HEK293 (cell line): ENCODE data around the gene EIF2S3.
A peak's percentile ranks its signal among the peaks of the same experiment; 100 is the strongest.

ENCODE experiments used
- CTCF ChIA-PET: fragments of 350-600 bp; formaldehyde crosslinking; extraction: SDS; loops from one replicate; lab custom pipeline; 2021; ENCODE audit warnings: antibody characterized with exemption; lab: Yijun Ruan, JAX
- POLR2A ChIA-PET: fragments of 300-600 bp; formaldehyde crosslinking; extraction: SDS; loops from one replicate; lab custom pipeline; 2020; ENCODE audit warnings: antibody characterized with exemption, inconsistent platforms; lab: Yijun Ruan, JAX
- H3K27ac ChIP-seq: fragments of 200-500 bp; sonication (Bioruptor generic); 2 replicates; pipeline ENCODE4 v1.5.1; 2014; ENCODE audit warnings: low read depth, low read length, control low read depth, inconsistent platforms; ENCODE audit errors: extremely low read depth
- H3K36me3 ChIP-seq, 2 experiments: fragments of 200-500 bp in 1 of 2; sonication (Bioruptor generic) in 1 of 2; 1 replicate in 1 of 2; 2 replicates in 1 of 2; pipeline ENCODE4 v1.5.1; 2014 to 2017; ENCODE audit warnings: inconsistent platforms in 2 of 2, low read length in 2 of 2; ENCODE audit not compliant: control insufficient read depth in 2 of 2, insufficient read depth in 1 of 2
- H3K4me1 ChIP-seq: fragments of 200-500 bp; sonication (Bioruptor generic); 2 replicates; pipeline ENCODE4 v1.5.1; 2014; ENCODE audit warnings: mild to moderate bottlenecking, low read length, inconsistent platforms; ENCODE audit not compliant: control insufficient read depth, insufficient read depth
- H3K4me3 ChIP-seq: 2 replicates; pipeline ENCODE4 v1.5.1; 2011; ENCODE audit warnings: low read depth, mild to moderate bottlenecking, control low read depth, low read length, moderate library complexity
- H3K9me3 ChIP-seq: fragments of 200-500 bp; sonication (Bioruptor generic); 2 replicates; pipeline ENCODE4 v1.5.1; 2014; ENCODE audit warnings: low read depth, low read length, inconsistent platforms; ENCODE audit not compliant: control insufficient read depth, insufficient read depth
- PRDM1 ChIP-seq: fragments of 450-650 bp; formaldehyde crosslinking; IDR thresholded peaks from 2 replicates; pipeline ENCODE4; 2016; ENCODE audit warnings: missing biosample characterization, missing genetic modification characterization
- ZNF239 ChIP-seq: fragments of 450-650 bp; formaldehyde crosslinking; IDR thresholded peaks from 2 replicates; pipeline ENCODE4 v1.5.1; 2016; ENCODE audit warnings: missing biosample characterization, missing genetic modification characterization
- ZNF24 ChIP-seq: fragments of 450-650 bp; formaldehyde crosslinking; IDR thresholded peaks from 2 replicates; pipeline ENCODE4 v1.5.1; 2016; ENCODE audit warnings: missing biosample characterization, missing genetic modification characterization
- ZNF404 ChIP-seq: fragments of 450-650 bp; formaldehyde crosslinking; IDR thresholded peaks from 2 replicates; pipeline ENCODE4 v1.5.1; 2017; ENCODE audit warnings: missing biosample characterization, missing genetic modification characterization
- ZNF555 ChIP-seq: fragments of 450-650 bp; formaldehyde crosslinking; conservative IDR thresholded peaks from 2 replicates; pipeline ENCODE4 v1.5.1; 2017; ENCODE audit warnings: missing biosample characterization, mild to moderate bottlenecking, missing genetic modification characterization, inconsistent platforms
- ZNF747 ChIP-seq: fragments of 450-650 bp; formaldehyde crosslinking; IDR thresholded peaks from 2 replicates; pipeline ENCODE4 v1.5.1; 2016; ENCODE audit warnings: missing biosample characterization, missing genetic modification characterization
- ZNF768 ChIP-seq: fragments of 450-650 bp; formaldehyde crosslinking; IDR thresholded peaks from 2 replicates; pipeline ENCODE4 v1.5.1; 2018; ENCODE audit warnings: missing biosample characterization, mild to moderate bottlenecking, missing genetic modification characterization
- TF ChIP-seq, protein P1 (sequence below): fragments of 450-650 bp; formaldehyde crosslinking; IDR thresholded peaks from 2 replicates; pipeline ENCODE4 v1.5.1; 2016; ENCODE audit warnings: missing biosample characterization, missing genetic modification characterization, borderline replicate concordance
- TF ChIP-seq, protein P2 (sequence below): fragments of 450-650 bp; formaldehyde crosslinking; IDR thresholded peaks from 2 replicates; pipeline ENCODE4 v1.5.1; 2016; ENCODE audit warnings: missing biosample characterization, missing genetic modification characterization
- TF ChIP-seq, protein P3 (sequence below): fragments of 450-650 bp; formaldehyde crosslinking; IDR thresholded peaks from 2 replicates; pipeline ENCODE4 v1.5.1; 2016; ENCODE audit warnings: missing biosample characterization, missing genetic modification characterization, borderline replicate concordance

EIF2S3 gene

DNA sequence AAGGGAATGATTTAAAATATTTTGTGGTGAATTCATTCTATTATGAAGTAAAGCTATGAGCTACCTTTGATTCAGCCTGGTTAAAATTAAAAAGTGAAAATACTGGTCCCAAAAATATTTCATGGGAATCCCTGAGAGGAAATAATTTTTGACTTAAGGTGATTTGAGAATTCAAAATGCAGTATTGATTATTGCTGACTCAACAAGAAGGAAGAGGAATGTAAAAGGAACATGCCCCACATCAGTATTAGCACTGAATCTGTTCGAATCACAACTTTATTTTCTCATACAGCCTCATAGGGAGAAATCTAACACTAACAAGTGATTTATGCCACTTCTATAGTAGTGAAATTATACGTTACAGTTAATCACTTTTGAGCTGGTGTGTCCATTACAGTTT, 27.7 kb downstream of the EIF2S3 start:
- peaks cover 6 to 13% of the 10 kb centered on the region in 2 experiments for H3K36me3 ChIP-seq
- TF ChIP-seq, protein P1, sequence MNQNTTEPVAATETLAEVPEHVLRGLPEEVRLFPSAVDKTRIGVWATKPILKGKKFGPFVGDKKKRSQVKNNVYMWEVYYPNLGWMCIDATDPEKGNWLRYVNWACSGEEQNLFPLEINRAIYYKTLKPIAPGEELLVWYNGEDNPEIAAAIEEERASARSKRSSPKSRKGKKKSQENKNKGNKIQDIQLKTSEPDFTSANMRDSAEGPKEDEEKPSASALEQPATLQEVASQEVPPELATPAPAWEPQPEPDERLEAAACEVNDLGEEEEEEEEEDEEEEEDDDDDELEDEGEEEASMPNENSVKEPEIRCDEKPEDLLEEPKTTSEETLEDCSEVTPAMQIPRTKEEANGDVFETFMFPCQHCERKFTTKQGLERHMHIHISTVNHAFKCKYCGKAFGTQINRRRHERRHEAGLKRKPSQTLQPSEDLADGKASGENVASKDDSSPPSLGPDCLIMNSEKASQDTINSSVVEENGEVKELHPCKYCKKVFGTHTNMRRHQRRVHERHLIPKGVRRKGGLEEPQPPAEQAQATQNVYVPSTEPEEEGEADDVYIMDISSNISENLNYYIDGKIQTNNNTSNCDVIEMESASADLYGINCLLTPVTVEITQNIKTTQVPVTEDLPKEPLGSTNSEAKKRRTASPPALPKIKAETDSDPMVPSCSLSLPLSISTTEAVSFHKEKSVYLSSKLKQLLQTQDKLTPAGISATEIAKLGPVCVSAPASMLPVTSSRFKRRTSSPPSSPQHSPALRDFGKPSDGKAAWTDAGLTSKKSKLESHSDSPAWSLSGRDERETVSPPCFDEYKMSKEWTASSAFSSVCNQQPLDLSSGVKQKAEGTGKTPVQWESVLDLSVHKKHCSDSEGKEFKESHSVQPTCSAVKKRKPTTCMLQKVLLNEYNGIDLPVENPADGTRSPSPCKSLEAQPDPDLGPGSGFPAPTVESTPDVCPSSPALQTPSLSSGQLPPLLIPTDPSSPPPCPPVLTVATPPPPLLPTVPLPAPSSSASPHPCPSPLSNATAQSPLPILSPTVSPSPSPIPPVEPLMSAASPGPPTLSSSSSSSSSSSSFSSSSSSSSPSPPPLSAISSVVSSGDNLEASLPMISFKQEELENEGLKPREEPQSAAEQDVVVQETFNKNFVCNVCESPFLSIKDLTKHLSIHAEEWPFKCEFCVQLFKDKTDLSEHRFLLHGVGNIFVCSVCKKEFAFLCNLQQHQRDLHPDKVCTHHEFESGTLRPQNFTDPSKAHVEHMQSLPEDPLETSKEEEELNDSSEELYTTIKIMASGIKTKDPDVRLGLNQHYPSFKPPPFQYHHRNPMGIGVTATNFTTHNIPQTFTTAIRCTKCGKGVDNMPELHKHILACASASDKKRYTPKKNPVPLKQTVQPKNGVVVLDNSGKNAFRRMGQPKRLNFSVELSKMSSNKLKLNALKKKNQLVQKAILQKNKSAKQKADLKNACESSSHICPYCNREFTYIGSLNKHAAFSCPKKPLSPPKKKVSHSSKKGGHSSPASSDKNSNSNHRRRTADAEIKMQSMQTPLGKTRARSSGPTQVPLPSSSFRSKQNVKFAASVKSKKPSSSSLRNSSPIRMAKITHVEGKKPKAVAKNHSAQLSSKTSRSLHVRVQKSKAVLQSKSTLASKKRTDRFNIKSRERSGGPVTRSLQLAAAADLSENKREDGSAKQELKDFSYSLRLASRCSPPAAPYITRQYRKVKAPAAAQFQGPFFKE, result no peak
- 0 out of 2 replicates have a peak, but pooled peaks have one; percentile 10 for TF ChIP-seq PRDM1 (tag by site-specific recombination)
- TF ChIP-seq, all 188 proteins: peak for 1
- POLR2A ChIA-PET, result interaction anchor here (0.6 to 1.3 kb wide), 5 partner anchors 55 to 166 kb away, joined by 3 to 5 read pairs (median 4); partner anchors contain the start of gene ZFX
- no peaks in the 10 kb centered on the region for H3K9me3 ChIP-seq
- no peak overlapping the region for H3K4me3 ChIP-seq
- H3K4me1 ChIP-seq, result no peaks in the 10 kb centered on the region
- CTCF ChIA-PET, result interaction anchor here (0.5 to 1.8 kb wide), 25 partner anchors 9 to 314 kb away, joined by 3 to 28 read pairs (median 3); no protein-coding TSS in a partner anchor
- H3K27ac ChIP-seq, result no peak overlapping the region

DNA sequence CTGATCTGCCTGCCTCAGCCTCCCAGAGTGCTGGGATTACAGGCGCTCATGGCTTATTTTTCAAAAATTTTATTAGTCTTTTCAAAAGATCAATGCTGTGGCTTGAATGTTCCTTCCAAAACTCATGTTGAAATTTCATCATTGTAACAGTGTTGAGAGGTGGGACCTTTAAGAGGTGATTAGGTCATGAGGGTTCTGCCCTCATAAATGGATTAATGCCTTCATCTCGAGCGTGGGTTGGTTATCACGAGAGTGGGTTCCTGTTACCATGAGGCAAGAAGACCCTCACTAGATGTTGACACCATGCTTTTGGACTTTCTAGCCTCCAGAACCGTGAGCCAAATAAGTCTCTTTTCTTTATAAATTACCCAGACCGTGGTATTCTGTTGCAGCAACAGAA, 30.3 kb downstream of the EIF2S3 start:
- TF ChIP-seq ZNF747, result no peak
- TF ChIP-seq, protein P2, sequence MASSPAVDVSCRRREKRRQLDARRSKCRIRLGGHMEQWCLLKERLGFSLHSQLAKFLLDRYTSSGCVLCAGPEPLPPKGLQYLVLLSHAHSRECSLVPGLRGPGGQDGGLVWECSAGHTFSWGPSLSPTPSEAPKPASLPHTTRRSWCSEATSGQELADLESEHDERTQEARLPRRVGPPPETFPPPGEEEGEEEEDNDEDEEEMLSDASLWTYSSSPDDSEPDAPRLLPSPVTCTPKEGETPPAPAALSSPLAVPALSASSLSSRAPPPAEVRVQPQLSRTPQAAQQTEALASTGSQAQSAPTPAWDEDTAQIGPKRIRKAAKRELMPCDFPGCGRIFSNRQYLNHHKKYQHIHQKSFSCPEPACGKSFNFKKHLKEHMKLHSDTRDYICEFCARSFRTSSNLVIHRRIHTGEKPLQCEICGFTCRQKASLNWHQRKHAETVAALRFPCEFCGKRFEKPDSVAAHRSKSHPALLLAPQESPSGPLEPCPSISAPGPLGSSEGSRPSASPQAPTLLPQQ (tag by site-specific recombination), result no peak
- TF ChIP-seq ZNF555 (tag by site-specific recombination), result no peak
- no peak for TF ChIP-seq ZNF404 (tag by site-specific recombination)
- TF ChIP-seq ZNF768 (tag by site-specific recombination), result no peak
- no peak for TF ChIP-seq ZNF24 (tag by site-specific recombination)
- TF ChIP-seq ZNF239 (tag by site-specific recombination), result no peak
- TF ChIP-seq, protein P3, sequence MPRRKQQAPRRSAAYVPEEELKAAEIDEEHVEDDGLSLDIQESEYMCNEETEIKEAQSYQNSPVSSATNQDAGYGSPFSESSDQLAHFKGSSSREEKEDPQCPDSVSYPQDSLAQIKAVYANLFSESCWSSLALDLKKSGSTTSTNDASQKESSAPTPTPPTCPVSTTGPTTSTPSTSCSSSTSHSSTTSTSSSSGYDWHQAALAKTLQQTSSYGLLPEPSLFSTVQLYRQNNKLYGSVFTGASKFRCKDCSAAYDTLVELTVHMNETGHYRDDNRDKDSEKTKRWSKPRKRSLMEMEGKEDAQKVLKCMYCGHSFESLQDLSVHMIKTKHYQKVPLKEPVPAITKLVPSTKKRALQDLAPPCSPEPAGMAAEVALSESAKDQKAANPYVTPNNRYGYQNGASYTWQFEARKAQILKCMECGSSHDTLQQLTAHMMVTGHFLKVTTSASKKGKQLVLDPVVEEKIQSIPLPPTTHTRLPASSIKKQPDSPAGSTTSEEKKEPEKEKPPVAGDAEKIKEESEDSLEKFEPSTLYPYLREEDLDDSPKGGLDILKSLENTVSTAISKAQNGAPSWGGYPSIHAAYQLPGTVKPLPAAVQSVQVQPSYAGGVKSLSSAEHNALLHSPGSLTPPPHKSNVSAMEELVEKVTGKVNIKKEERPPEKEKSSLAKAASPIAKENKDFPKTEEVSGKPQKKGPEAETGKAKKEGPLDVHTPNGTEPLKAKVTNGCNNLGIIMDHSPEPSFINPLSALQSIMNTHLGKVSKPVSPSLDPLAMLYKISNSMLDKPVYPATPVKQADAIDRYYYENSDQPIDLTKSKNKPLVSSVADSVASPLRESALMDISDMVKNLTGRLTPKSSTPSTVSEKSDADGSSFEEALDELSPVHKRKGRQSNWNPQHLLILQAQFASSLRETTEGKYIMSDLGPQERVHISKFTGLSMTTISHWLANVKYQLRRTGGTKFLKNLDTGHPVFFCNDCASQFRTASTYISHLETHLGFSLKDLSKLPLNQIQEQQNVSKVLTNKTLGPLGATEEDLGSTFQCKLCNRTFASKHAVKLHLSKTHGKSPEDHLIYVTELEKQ (tag by site-specific recombination), result no peak
- no peaks in the 10 kb centered on the region for H3K36me3 ChIP-seq
- no peaks in the 10 kb centered on the region for H3K9me3 ChIP-seq
- H3K4me1 ChIP-seq, result no peaks in the 10 kb centered on the region
- H3K4me3 ChIP-seq, result no peak overlapping the region; the same call in 1 of the 2 replicates
- H3K27ac ChIP-seq, result no peak overlapping the region
- CTCF ChIA-PET, result interaction anchor here (0.8 to 1.2 kb wide), 4 partner anchors 30 to 287 kb away, joined by 3 to 5 read pairs (median 4); partner anchors contain the start of gene EIF2S3
- POLR2A ChIA-PET, result interaction anchor here (0.7 to 1.8 kb wide), 3 partner anchors 10 to 61 kb away, joined by 3 to 7 read pairs (median 4); no protein-coding TSS in a partner anchor
